ENCODE measurements around the gene CLDN22. TPM values are rescaled to one million over a fixed set of nuclear protein-coding genes. Genes with fewer than 3 reads are reported as not detected.

The CLDN22 gene
- total and polyA plus RNA-seq, 4 donors, result 0.05 TPM; not detected in 3

DNA sequence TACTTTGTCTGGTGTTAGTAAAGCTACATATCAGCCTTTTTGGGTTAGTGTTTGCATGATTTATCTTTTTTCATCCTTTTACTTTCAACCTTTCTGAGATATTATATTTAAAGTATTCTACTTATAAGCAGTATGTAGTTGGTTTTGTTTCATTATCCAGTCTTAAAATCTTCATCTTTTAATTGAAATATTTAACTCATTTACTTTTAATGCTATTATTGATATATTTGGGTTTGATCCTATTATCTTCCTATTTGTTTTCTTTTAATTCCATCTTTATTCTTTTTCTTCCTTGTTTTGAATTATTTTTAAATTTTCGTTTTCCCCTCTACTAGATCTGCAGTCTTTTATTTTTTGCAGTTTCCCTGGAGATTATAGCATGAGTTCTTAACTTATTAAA, 44.0 kb downstream of the CLDN22 start:
- Histone ChIP-seq H3K4me1 (ENCODE audit: control insufficient read depth in 4 of 4, insufficient read depth in 4 of 4, low read length in 3 of 4) (no peaks in the 10 kb centered on the region), H3K36me3 (ENCODE audit: control insufficient read depth in 4 of 4, insufficient read depth in 3 of 4, low read depth in 1 of 4, low read length in 3 of 4) (peaks cover 3 to 43% (median 42%) of the 10 kb centered on the region in 4 donors), H3K27me3 (ENCODE audit: control insufficient read depth in 4 of 4, insufficient read depth in 4 of 4, low read length in 3 of 4) (no peaks in the 10 kb centered on the region), H3K9me3 (ENCODE audit: control insufficient read depth in 4 of 4, low read length in 3 of 4) (peaks cover 0 to 13% (median 5%) of the 10 kb centered on the region in 4 donors), H3K27ac (ENCODE audit: low read depth in 1 of 2, low read length in 2 of 2) (no peak overlapping the region), H3K4me3 (ENCODE audit: low read depth in 1 of 3, low read length in 3 of 3) (no peak overlapping the region), H3K9ac (ENCODE audit: low read depth in 1 of 2, low read length in 2 of 2) (no peak overlapping the region)
- no peak for TF ChIP-seq RAD21 (IDR thresholded peaks at IDR 0.05)
- no peak for TF ChIP-seq HNF4G (IDR thresholded peaks at IDR 0.05)
- TF ChIP-seq JUND (IDR thresholded peaks at IDR 0.05), result no peak
- no peak for TF ChIP-seq HNF4A (conservative IDR thresholded peaks at IDR 0.05)
- TF ChIP-seq, protein P1, sequence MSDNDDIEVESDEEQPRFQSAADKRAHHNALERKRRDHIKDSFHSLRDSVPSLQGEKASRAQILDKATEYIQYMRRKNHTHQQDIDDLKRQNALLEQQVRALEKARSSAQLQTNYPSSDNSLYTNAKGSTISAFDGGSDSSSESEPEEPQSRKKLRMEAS (IDR thresholded peaks at IDR 0.05), result no peak
- TF ChIP-seq EGR1 (IDR thresholded peaks at IDR 0.05; ENCODE audit: low read depth in 2 of 2), result no peak
- TF ChIP-seq GABPA (IDR thresholded peaks at IDR 0.05 in 1 of 2, conservative IDR thresholded peaks at IDR 0.05 in 1 of 2), result no peak
- TF ChIP-seq, protein P2, sequence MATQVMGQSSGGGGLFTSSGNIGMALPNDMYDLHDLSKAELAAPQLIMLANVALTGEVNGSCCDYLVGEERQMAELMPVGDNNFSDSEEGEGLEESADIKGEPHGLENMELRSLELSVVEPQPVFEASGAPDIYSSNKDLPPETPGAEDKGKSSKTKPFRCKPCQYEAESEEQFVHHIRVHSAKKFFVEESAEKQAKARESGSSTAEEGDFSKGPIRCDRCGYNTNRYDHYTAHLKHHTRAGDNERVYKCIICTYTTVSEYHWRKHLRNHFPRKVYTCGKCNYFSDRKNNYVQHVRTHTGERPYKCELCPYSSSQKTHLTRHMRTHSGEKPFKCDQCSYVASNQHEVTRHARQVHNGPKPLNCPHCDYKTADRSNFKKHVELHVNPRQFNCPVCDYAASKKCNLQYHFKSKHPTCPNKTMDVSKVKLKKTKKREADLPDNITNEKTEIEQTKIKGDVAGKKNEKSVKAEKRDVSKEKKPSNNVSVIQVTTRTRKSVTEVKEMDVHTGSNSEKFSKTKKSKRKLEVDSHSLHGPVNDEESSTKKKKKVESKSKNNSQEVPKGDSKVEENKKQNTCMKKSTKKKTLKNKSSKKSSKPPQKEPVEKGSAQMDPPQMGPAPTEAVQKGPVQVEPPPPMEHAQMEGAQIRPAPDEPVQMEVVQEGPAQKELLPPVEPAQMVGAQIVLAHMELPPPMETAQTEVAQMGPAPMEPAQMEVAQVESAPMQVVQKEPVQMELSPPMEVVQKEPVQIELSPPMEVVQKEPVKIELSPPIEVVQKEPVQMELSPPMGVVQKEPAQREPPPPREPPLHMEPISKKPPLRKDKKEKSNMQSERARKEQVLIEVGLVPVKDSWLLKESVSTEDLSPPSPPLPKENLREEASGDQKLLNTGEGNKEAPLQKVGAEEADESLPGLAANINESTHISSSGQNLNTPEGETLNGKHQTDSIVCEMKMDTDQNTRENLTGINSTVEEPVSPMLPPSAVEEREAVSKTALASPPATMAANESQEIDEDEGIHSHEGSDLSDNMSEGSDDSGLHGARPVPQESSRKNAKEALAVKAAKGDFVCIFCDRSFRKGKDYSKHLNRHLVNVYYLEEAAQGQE (IDR thresholded peaks at IDR 0.05), result no peak
- no peak for TF ChIP-seq RXRA (IDR thresholded peaks at IDR 0.05)
- TF ChIP-seq, protein P3, sequence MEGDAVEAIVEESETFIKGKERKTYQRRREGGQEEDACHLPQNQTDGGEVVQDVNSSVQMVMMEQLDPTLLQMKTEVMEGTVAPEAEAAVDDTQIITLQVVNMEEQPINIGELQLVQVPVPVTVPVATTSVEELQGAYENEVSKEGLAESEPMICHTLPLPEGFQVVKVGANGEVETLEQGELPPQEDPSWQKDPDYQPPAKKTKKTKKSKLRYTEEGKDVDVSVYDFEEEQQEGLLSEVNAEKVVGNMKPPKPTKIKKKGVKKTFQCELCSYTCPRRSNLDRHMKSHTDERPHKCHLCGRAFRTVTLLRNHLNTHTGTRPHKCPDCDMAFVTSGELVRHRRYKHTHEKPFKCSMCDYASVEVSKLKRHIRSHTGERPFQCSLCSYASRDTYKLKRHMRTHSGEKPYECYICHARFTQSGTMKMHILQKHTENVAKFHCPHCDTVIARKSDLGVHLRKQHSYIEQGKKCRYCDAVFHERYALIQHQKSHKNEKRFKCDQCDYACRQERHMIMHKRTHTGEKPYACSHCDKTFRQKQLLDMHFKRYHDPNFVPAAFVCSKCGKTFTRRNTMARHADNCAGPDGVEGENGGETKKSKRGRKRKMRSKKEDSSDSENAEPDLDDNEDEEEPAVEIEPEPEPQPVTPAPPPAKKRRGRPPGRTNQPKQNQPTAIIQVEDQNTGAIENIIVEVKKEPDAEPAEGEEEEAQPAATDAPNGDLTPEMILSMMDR (IDR thresholded peaks at IDR 0.05; ENCODE audit: low read depth, low read length, missing input control), result no peak
- WGBS, result 31% methylated on average over 1 of the region's 1 CpG
- DNase-seq (ENCODE audit: low spot score), result no peak

DNA sequence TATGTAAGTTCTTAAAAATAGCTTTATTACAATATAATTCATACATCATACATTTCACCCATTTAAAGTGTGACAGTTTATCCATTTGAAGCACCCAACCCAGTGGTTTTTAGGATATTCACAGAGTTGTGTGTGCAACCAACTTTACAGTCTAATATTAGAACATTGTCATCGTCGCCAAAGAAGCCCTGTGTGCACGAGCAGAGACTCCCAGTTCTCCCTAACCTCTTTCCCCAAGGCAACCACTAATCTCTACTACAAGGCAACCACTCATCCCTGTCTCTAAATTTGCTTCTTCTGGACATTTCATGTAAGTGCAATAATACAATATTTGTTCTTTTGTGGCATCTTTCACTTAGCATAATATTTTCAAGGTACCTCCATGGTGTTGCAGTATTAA, 47.7 kb downstream of the CLDN22 start:
- peaks cover 3 to 67% (median 50%) of the 10 kb centered on the region in 4 donors for H3K36me3 ChIP-seq (ENCODE audit: control insufficient read depth in 4 of 4, insufficient read depth in 3 of 4, low read depth in 1 of 4, low read length in 3 of 4)

DNA sequence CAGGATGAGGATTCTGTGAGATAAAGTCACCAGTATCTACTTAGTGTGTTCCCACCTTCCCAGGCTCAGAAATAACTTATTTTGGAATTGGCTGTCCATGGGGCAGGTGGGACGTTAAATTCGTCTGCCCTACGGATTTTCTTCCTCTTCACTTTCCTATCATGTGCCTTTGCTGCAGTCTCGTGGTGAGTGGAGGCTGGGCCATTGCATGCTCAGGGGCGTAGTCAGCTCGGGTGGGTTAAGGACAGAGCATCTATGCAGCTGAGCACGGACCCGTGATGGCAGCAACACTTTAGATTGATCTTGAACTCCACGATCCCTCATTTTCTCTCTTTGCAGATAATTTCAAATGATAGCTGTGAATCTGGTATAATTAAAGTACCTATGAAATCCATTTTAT, 51.5 kb downstream of the CLDN22 start:
- no peak for DNase-seq (ENCODE audit: low spot score)
- TF ChIP-seq, protein P4, sequence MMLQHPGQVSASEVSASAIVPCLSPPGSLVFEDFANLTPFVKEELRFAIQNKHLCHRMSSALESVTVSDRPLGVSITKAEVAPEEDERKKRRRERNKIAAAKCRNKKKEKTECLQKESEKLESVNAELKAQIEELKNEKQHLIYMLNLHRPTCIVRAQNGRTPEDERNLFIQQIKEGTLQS (IDR thresholded peaks at IDR 0.05), result no peak
- Histone ChIP-seq H3K36me3 (ENCODE audit: control insufficient read depth in 4 of 4, insufficient read depth in 3 of 4, low read depth in 1 of 4, low read length in 3 of 4) (peaks cover 3 to 58% (median 47%) of the 10 kb centered on the region in 4 donors), H3K4me1 (ENCODE audit: control insufficient read depth in 4 of 4, insufficient read depth in 4 of 4, low read length in 3 of 4) (no peaks in the 10 kb centered on the region), H3K9me3 (ENCODE audit: control insufficient read depth in 4 of 4, low read length in 3 of 4) (no peaks in the 10 kb centered on the region), H3K27ac (ENCODE audit: low read depth in 1 of 2, low read length in 2 of 2) (no peak overlapping the region), H3K9ac (ENCODE audit: low read depth in 1 of 2, low read length in 2 of 2) (no peak overlapping the region), H3K4me3 (ENCODE audit: low read depth in 1 of 3, low read length in 3 of 3) (no peak overlapping the region), H3K27me3 (ENCODE audit: control insufficient read depth in 4 of 4, insufficient read depth in 4 of 4, low read length in 3 of 4) (no peaks in the 10 kb centered on the region)
- WGBS, result 94% methylated on average over 9 of the region's 9 CpGs

More for the DNA sequence above, 47.7 kb downstream of the CLDN22 start:
- Histone ChIP-seq H3K4me3 (ENCODE audit: low read depth in 1 of 3, low read length in 3 of 3) (no peak overlapping the region), H3K9me3 (ENCODE audit: control insufficient read depth in 4 of 4, low read length in 3 of 4) (peaks cover 0 to 13% (median 5%) of the 10 kb centered on the region in 4 donors), H3K27me3 (ENCODE audit: control insufficient read depth in 4 of 4, insufficient read depth in 4 of 4, low read length in 3 of 4) (no peaks in the 10 kb centered on the region), H3K9ac (ENCODE audit: low read depth in 1 of 2, low read length in 2 of 2) (no peak overlapping the region), H3K27ac (ENCODE audit: low read depth in 1 of 2, low read length in 2 of 2) (no peak overlapping the region), H3K4me1 (ENCODE audit: control insufficient read depth in 4 of 4, insufficient read depth in 4 of 4, low read length in 3 of 4) (no peaks in the 10 kb centered on the region)
- no peak for DNase-seq (ENCODE audit: low spot score)
- TF ChIP-seq YY1 (IDR thresholded peaks at IDR 0.05), result no peak
- no peak for TF ChIP-seq RXRA (IDR thresholded peaks at IDR 0.05)
- no peak for TF ChIP-seq NR2F2 (IDR thresholded peaks at IDR 0.05)
- 93% methylated on average over 3 of the region's 3 CpGs for WGBS

Other genes starting within 250 kb of the CLDN22 start
- gene WWC2, start 221.0 kb downstream of the CLDN22 start, total RNA-seq, result 10 to 100 TPM; 10.5 to 60.1 TPM
- gene WWC2, start 221.0 kb downstream of the CLDN22 start, polyA plus RNA-seq, result 10 to 100 TPM in 1 of 2 donors, 1 to 10 TPM in 1; 8.6 to 16.1 TPM
- not detected for gene CLDN24, start 2.1 kb upstream of the CLDN22 start, total RNA-seq
- gene CLDN24, start 2.1 kb upstream of the CLDN22 start, polyA plus RNA-seq, result not detected
- gene CDKN2AIP, start 124.4 kb upstream of the CLDN22 start, total RNA-seq, result 10 to 100 TPM; 14.2 to 15.1 TPM
- 1 to 10 TPM; 7.2 to 7.7 TPM for gene CDKN2AIP, start 124.4 kb upstream of the CLDN22 start, polyA plus RNA-seq
- gene ING2, start 184.8 kb upstream of the CLDN22 start, total RNA-seq, result 1 to 10 TPM; 3.9 to 8.8 TPM
- gene ING2, start 184.8 kb upstream of the CLDN22 start, polyA plus RNA-seq, result 1 to 10 TPM; 5.0 to 5.2 TPM

Measured in liver (tissue), 9 donors.